Activated T-cell treated with anti-CD3 and anti-CD28 coated beads, Interleukin-2, amount 50 U/mL, for 24 hours (primary cell): Measurements from ENCODE around the gene SENP7.

Source experiments
- DNase-seq: peaks from one replicate; pipeline ENCODE4 v3.0.0-alpha.2; 2020
- H3K27ac Mint-ChIP-seq: 2 replicates; pipeline ENCODE4 v1.8.0; 2020; ENCODE audit warnings: mild to moderate bottlenecking, mixed read lengths
- H3K27me3 Mint-ChIP-seq: 2 replicates; pipeline ENCODE4 v1.8.0; 2020; ENCODE audit warnings: mixed read lengths
- H3K36me3 Mint-ChIP-seq: 2 replicates; pipeline ENCODE4 v1.8.0; 2020; ENCODE audit warnings: low read depth, mixed read lengths
- H3K4me1 Mint-ChIP-seq: 2 replicates; pipeline ENCODE4 v1.8.0; 2020; ENCODE audit warnings: low read depth, mixed read lengths
- H3K4me3 Mint-ChIP-seq: 2 replicates; pipeline ENCODE4 v1.8.0; 2020; ENCODE audit warnings: mild to moderate bottlenecking, moderate library complexity, mixed read lengths
- H3K9me3 Mint-ChIP-seq: 2 replicates; pipeline ENCODE4 v1.8.0; 2020; ENCODE audit warnings: mixed read lengths

Gene SENP7

GRCh38 chr3:101303089-101303731 is 209.8 kb downstream of the SENP7 start:
- H3K27me3 Mint-ChIP-seq: no peaks in the 10 kb centered on the region
- peaks cover 29% of the 10 kb centered on the region for H3K9me3 Mint-ChIP-seq
- no peak for DNase-seq
- no peak overlapping the region for H3K27ac Mint-ChIP-seq
- H3K4me1 Mint-ChIP-seq: no peaks in the 10 kb centered on the region
- H3K4me3 Mint-ChIP-seq: no peak overlapping the region
- H3K36me3 Mint-ChIP-seq: peaks cover 18% of the 10 kb centered on the region

- Mint-ChIP-seq H3K9me3 (peaks cover 35% of the 10 kb centered on the region), H3K36me3 (peaks cover 2% of the 10 kb centered on the region), H3K4me1 (no peaks in the 10 kb centered on the region), H3K27ac (no peak overlapping the region), H3K27me3 (no peaks in the 10 kb centered on the region), H3K4me3 (no peak overlapping the region)
- no peak for DNase-seq
Observed at GRCh38 chr3:101300073-101300472, 212.9 kb downstream of the SENP7 start.

- no peak overlapping the region for H3K4me3 Mint-ChIP-seq
- no peak for DNase-seq
- H3K27ac Mint-ChIP-seq: no peak overlapping the region
- H3K27me3 Mint-ChIP-seq: no peaks in the 10 kb centered on the region
- H3K36me3 Mint-ChIP-seq: no peaks in the 10 kb centered on the region
- H3K4me1 Mint-ChIP-seq: no peaks in the 10 kb centered on the region
- H3K9me3 Mint-ChIP-seq: peaks cover 25% of the 10 kb centered on the region
Observed at GRCh38 chr3:101292027-101292426, 221.0 kb downstream of the SENP7 start.

- no peak for DNase-seq
- H3K9me3 Mint-ChIP-seq: peaks cover 6% of the 10 kb centered on the region
- no peaks in the 10 kb centered on the region for H3K36me3 Mint-ChIP-seq
- H3K27ac Mint-ChIP-seq: no peak overlapping the region
- H3K4me3 Mint-ChIP-seq: no peak overlapping the region
- H3K4me1 Mint-ChIP-seq: no peaks in the 10 kb centered on the region
- H3K27me3 Mint-ChIP-seq: no peaks in the 10 kb centered on the region
Observed at GRCh38 chr3:101288294-101288693, 224.7 kb downstream of the SENP7 start.

- H3K4me3 Mint-ChIP-seq: no peak overlapping the region
- DNase-seq: no peak
- no peaks in the 10 kb centered on the region for H3K27me3 Mint-ChIP-seq
- no peak overlapping the region for H3K27ac Mint-ChIP-seq
- no peaks in the 10 kb centered on the region for H3K36me3 Mint-ChIP-seq
- peaks cover 6% of the 10 kb centered on the region for H3K9me3 Mint-ChIP-seq
- no peaks in the 10 kb centered on the region for H3K4me1 Mint-ChIP-seq
Observed at GRCh38 chr3:101284757-101285156, 228.3 kb downstream of the SENP7 start.

- Mint-ChIP-seq H3K27me3 (no peaks in the 10 kb centered on the region), H3K27ac (no peak overlapping the region), H3K36me3 (no peaks in the 10 kb centered on the region), H3K9me3 (no peaks in the 10 kb centered on the region), H3K4me3 (no peak overlapping the region), H3K4me1 (no peaks in the 10 kb centered on the region)
- DNase-seq: no peak
Observed at GRCh38 chr3:101281521-101282030, 231.4 kb downstream of the SENP7 start.

GRCh38 chr3:101279765-101280385 is 233.1 kb downstream of the SENP7 start:
- Mint-ChIP-seq H3K4me1 (no peaks in the 10 kb centered on the region), H3K9me3 (no peaks in the 10 kb centered on the region), H3K36me3 (no peaks in the 10 kb centered on the region), H3K4me3 (no peak overlapping the region), H3K27me3 (no peaks in the 10 kb centered on the region), H3K27ac (no peak overlapping the region)
- no peak for DNase-seq

- H3K36me3 Mint-ChIP-seq: no peaks in the 10 kb centered on the region
- no peaks in the 10 kb centered on the region for H3K27me3 Mint-ChIP-seq
- DNase-seq: no peak
- H3K27ac Mint-ChIP-seq: no peak overlapping the region
- H3K4me3 Mint-ChIP-seq: no peak overlapping the region
- H3K9me3 Mint-ChIP-seq: no peaks in the 10 kb centered on the region
- H3K4me1 Mint-ChIP-seq: no peaks in the 10 kb centered on the region
Observed at GRCh38 chr3:101279162-101279561, 233.8 kb downstream of the SENP7 start.

- H3K36me3 Mint-ChIP-seq: no peaks in the 10 kb centered on the region
- no peaks in the 10 kb centered on the region for H3K9me3 Mint-ChIP-seq
- H3K27me3 Mint-ChIP-seq: no peaks in the 10 kb centered on the region
- H3K4me1 Mint-ChIP-seq: no peaks in the 10 kb centered on the region
- DNase-seq: no peak
- no peak overlapping the region for H3K4me3 Mint-ChIP-seq
- H3K27ac Mint-ChIP-seq: no peak overlapping the region
Observed at GRCh38 chr3:101278727-101279126, 234.3 kb downstream of the SENP7 start.
